SK-N-MC (cell line): Measurements from ENCODE around the gene ALDH8A1.

Experiments
- EZH2 ChIP-seq: fragments of 200-600 bp; sonication (generic); IDR thresholded peaks from one replicate; pipeline ENCODE4 v1.6.1; 2017; ENCODE audit warnings: antibody characterized with exemption
- POLR2AphosphoS5 ChIP-seq: IDR thresholded peaks from 2 replicates; pipeline ENCODE4 v1.6.1; 2012; ENCODE audit warnings: mild to moderate bottlenecking, low read depth, low read length, borderline replicate concordance

DNA sequence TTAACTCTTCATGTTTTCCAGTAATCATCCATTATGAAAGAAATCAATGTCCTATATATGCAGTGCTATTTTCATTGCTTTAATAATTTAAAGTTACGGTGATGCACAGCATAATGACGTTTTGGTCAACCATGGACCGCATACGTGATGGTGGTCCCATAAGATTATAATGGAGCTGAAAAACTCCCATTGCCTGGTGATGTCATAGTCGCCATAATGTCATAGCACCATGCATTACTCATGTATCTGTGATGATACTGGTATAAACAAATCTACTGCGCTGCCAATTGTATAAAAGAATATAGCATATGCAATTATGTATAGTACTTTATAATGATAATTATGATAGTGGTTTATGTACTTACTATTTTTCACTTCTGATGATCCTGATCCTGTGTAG is 42.3 kb upstream of the ALDH8A1 start:
- TF ChIP-seq POLR2AphosphoS5 (no peak), EZH2 (no peak)
